CD1c-positive myeloid dendritic cell (primary cell): ENCODE measurements around the gene RAB25.

Experiments used
- DNase-seq: peaks from one replicate; pipeline ENCODE4 v3.0.0-alpha.2; 2016; ENCODE audit errors: extremely low spot score

RAB25 gene

GRCh38 chr1:156078728-156079127 is 17.8 kb downstream of the RAB25 start:
- no peak for DNase-seq

GRCh38 chr1:156079762-156080161 is 18.8 kb downstream of the RAB25 start:
- no peak for DNase-seq

GRCh38 chr1:156080241-156080862 is 19.4 kb downstream of the RAB25 start:
- DNase-seq: no peak

- DNase-seq: no peak
These were observed 19.9 kb downstream of the RAB25 start for GRCh38 chr1:156080863-156081179.

- no peak for DNase-seq
These were observed 20.4 kb downstream of the RAB25 start for GRCh38 chr1:156081180-156081916.

- no peak for DNase-seq
These were observed 21.0 kb downstream of the RAB25 start for GRCh38 chr1:156081917-156082308.

- DNase-seq: peak; percentile 62
These were observed 21.5 kb downstream of the RAB25 start, which contains the start of gene MEX3A for GRCh38 chr1:156082309-156083091. MEX3A (minus strand) TSS chr1:156082465; CDS start chr1:156081998, 467 bp downstream.

GRCh38 chr1:156083800-156084790 is 23.1 kb downstream of the RAB25 start:
- DNase-seq: peak; percentile 65

GRCh38 chr1:156086256-156086662 is 25.3 kb downstream of the RAB25 start:
- no peak for DNase-seq

- no peak for DNase-seq
These were observed 28.7 kb downstream of the RAB25 start for GRCh38 chr1:156089704-156090103.

GRCh38 chr1:156090138-156090839 is 29.3 kb downstream of the RAB25 start:
- peak; percentile 89 for DNase-seq

- peak; percentile 89 for DNase-seq
These were observed 29.9 kb downstream of the RAB25 start for GRCh38 chr1:156090840-156091188.

- no peak for DNase-seq
These were observed 30.6 kb downstream of the RAB25 start for GRCh38 chr1:156091610-156092009.

GRCh38 chr1:156095906-156096508 is 35.0 kb downstream of the RAB25 start:
- no peak for DNase-seq

- DNase-seq: peak; percentile 90
These were observed 35.9 kb downstream of the RAB25 start for GRCh38 chr1:156096640-156097391.

- DNase-seq: peak; percentile 59
These were observed 36.7 kb downstream of the RAB25 start for GRCh38 chr1:156097499-156098178.

- DNase-seq: no peak
These were observed 37.8 kb downstream of the RAB25 start for GRCh38 chr1:156098784-156099183.

GRCh38 chr1:156099282-156099681 is 38.3 kb downstream of the RAB25 start:
- no peak for DNase-seq
